GM12878 (cell line): ENCODE measurements around the gene APBA1. TPM values are rescaled to one million over a fixed set of nuclear protein-coding genes. Genes with fewer than 3 reads are reported as not detected.

Experiments used
- ATAC-seq: fragments of 200-7000 bp; cut with Tn5 transposase; 3 replicates; pipeline ENCODE4 v1.9.1; 2020; ENCODE audit warnings: mild to moderate bottlenecking, moderate library complexity
- BruUV-seq: library from RNA; stranded (reverse); fragments of 400-500 nt; replicated peaks from 2 replicates; lab custom pipeline; 2021; lab: Mats Ljungman, UMichigan
- CTCF ChIA-PET: fragments of 300-600 bp; sonication (Branson Sonifier 250); formaldehyde crosslinking; extraction: SDS; loops from one replicate; lab custom pipeline; 2021; ENCODE audit warnings: inconsistent platforms; lab: Yijun Ruan, JAX
- POLR2A ChIA-PET: fragments of 350-600 bp; formaldehyde crosslinking; extraction: SDS; loops from one replicate; lab custom pipeline; 2021; ENCODE audit warnings: inconsistent platforms; lab: Charles Lee
- RAD21 ChIA-PET: fragments of 300-600 bp; sonication (Branson Sonifier 250); formaldehyde crosslinking; loops from one replicate; lab custom pipeline; 2023; ENCODE audit warnings: antibody characterized with exemption; ENCODE audit not compliant: unreplicated experiment; lab: Charles Lee
- SMC1A ChIA-PET: fragments of 300-600 bp; sonication (Branson Sonifier 250); formaldehyde crosslinking; loops from one replicate; lab custom pipeline; 2023; ENCODE audit not compliant: unreplicated experiment, uncharacterized antibody; lab: Charles Lee
- DNase-seq: peaks from one replicate; pipeline ENCODE4 v3.0.0-alpha.2; 2011; ENCODE audit warnings: low read depth, low spot score
- FAIRE-seq: peaks from 3 replicates; lab custom pipeline; 2011; peaks lifted over from hg19 to GRCh38; lab: Jason Lieb, UNC
- H2AFZ ChIP-seq: 2 replicates; pipeline ENCODE4 v1.6.0; 2011; ENCODE audit warnings: low read depth, low read length, control low read depth; ENCODE audit not compliant: control insufficient read depth
- H3K27ac ChIP-seq: 2 replicates; pipeline ENCODE4 v1.5.1; 2011; ENCODE audit warnings: control low read depth; ENCODE audit not compliant: control insufficient read depth, insufficient read depth
- H3K27me3 ChIP-seq, 2 experiments: replicated peaks in 1 of 2; 2 replicates each; pipeline versions ENCODE4 v1.6.0 to v1.6.1; 2011; ENCODE audit warnings: low read length in 1 of 2; ENCODE audit not compliant: control insufficient read depth in 2 of 2, insufficient read depth in 2 of 2
- H3K36me3 ChIP-seq, 2 experiments: 2 replicates each; pipeline ENCODE4 v1.5.1; 2011; ENCODE audit warnings: low read length in 1 of 2; ENCODE audit not compliant: control insufficient read depth in 2 of 2, insufficient read depth in 2 of 2
- H3K4me1 ChIP-seq: 2 replicates; pipeline ENCODE4 v1.6.1; 2011; ENCODE audit warnings: mild to moderate bottlenecking, low read length, moderate library complexity, mixed read lengths; ENCODE audit not compliant: control insufficient read depth, insufficient read depth
- H3K4me2 ChIP-seq: 2 replicates; pipeline ENCODE4 v1.6.0; 2011; ENCODE audit warnings: control low read depth; ENCODE audit not compliant: control insufficient read depth, insufficient read depth
- H3K4me3 ChIP-seq: fragments of 200-600 bp; sonication (generic); 2 replicates; pipeline ENCODE4 v1.5.1; 2016
- H3K79me2 ChIP-seq: 2 replicates; pipeline ENCODE4 v1.6.0; 2011; ENCODE audit warnings: low read length; ENCODE audit not compliant: control insufficient read depth, insufficient read depth
- H3K9ac ChIP-seq: 2 replicates; pipeline ENCODE4 v1.8.0; 2011; ENCODE audit warnings: low read length, control low read depth, mixed read lengths; ENCODE audit not compliant: control insufficient read depth, insufficient read depth
- H3K9me3 ChIP-seq: replicated peaks from 3 replicates; pipeline ENCODE4 v1.5.1; 2011; ENCODE audit warnings: mild to moderate bottlenecking, low read length; ENCODE audit not compliant: control insufficient read depth, insufficient read depth
- H4K20me1 ChIP-seq: 2 replicates; pipeline ENCODE4 v1.6.0; 2011; ENCODE audit not compliant: control insufficient read depth, insufficient read depth
- ATF7 ChIP-seq: fragments of 450-650 bp; IDR thresholded peaks from 2 replicates; pipeline ENCODE4 v1.6.1; 2016; ENCODE audit warnings: low read depth, mild to moderate bottlenecking
- CBFB ChIP-seq: IDR thresholded peaks from 2 replicates; pipeline ENCODE4 v1.6.1; 2016; ENCODE audit warnings: antibody characterized with exemption, low read depth
- ETV6 ChIP-seq, 2 experiments: fragments of 450-650 bp in 1 of 2; IDR thresholded peaks in 1 of 2; conservative IDR thresholded peaks in 1 of 2; 2 replicates each; pipeline ENCODE4 v1.6.1; 2014; ENCODE audit warnings: antibody characterized with exemption in 1 of 2, borderline replicate concordance in 1 of 2, low read depth in 1 of 2, mild to moderate bottlenecking in 1 of 2, moderate library complexity in 1 of 2
- EZH2 ChIP-seq: IDR thresholded peaks from 2 replicates; pipeline ENCODE4 v1.6.1; 2012; ENCODE audit warnings: low read depth, mild to moderate bottlenecking, control low read depth, inconsistent platforms, low read length, borderline replicate concordance; ENCODE audit not compliant: control insufficient read depth
- IRF5 ChIP-seq: fragments of 450-650 bp; IDR thresholded peaks from 2 replicates; pipeline ENCODE4 v1.6.1; 2017; ENCODE audit warnings: borderline replicate concordance
- MEF2B ChIP-seq: fragments of 450-650 bp; IDR thresholded peaks from 2 replicates; pipeline ENCODE4 v1.6.1; 2018; ENCODE audit warnings: mild to moderate bottlenecking, moderate library complexity; ENCODE audit not compliant: partially characterized antibody, poor library complexity, severe bottlenecking
- NRF1 ChIP-seq: conservative IDR thresholded peaks from 2 replicates; pipeline ENCODE4 v1.6.1; 2011; ENCODE audit warnings: mild to moderate bottlenecking, low read depth, low read length, improper control_type of control experiment
- PAX5 ChIP-seq: IDR thresholded peaks from 2 replicates; pipeline ENCODE4 v1.6.1; 2011; ENCODE audit warnings: low read depth, low read length, borderline replicate concordance
- PAX8 ChIP-seq: fragments of 450-650 bp; IDR thresholded peaks from 2 replicates; pipeline ENCODE4 v1.6.1; 2017; ENCODE audit warnings: mild to moderate bottlenecking, moderate library complexity
- STAT1 ChIP-seq: fragments of 450-650 bp; conservative IDR thresholded peaks from 2 replicates; pipeline ENCODE4 v1.6.1; 2014; ENCODE audit warnings: antibody characterized with exemption, mild to moderate bottlenecking
- YBX1 ChIP-seq: fragments of 450-650 bp; IDR thresholded peaks from 2 replicates; pipeline ENCODE4 v1.6.1; 2016; ENCODE audit warnings: antibody characterized with exemption
- ZBTB4 ChIP-seq: fragments of 450-650 bp; formaldehyde crosslinking; IDR thresholded peaks from 2 replicates; pipeline ENCODE4 v1.4.0; 2022; ENCODE audit warnings: mild to moderate bottlenecking, moderate library complexity
- WGBS: methylation state at CpG from one replicate; pipeline ENCODE4 v1.1.6; 2016; ENCODE audit warnings: low lambda C conversion rate; ENCODE audit not compliant: insufficient replicate concordance, insufficient coverage; ENCODE audit errors: missing lambda C conversion rate; 5-methylcytosine and 5-hydroxymethylcytosine counted together
- in situ Hi-C: fragments of 300-500 bp; cut with MboI; formaldehyde crosslinking; loops from 9 replicates; pipeline ENCODE4 v1.14.3; 2018; ENCODE audit warnings: mixed read lengths
- intact Hi-C: fragments of 100-400 bp; cut with micrococcal nuclease; formaldehyde crosslinking; loops from one replicate; pipeline ENCODE4 v1.14.2; 2022; ENCODE audit not compliant: unreplicated experiment
- polyA plus RNA-seq, 11 experiments: library from polyadenylated mRNA; depleted of rRNA in 4 of 11; unstranded in 6 of 11; stranded (reverse) in 5 of 11; fragments of >200 nt; fragmentation: Nextera tagmentation in 4 of 11; fragmentation: Illumina TruSeq in 1 of 11; extraction: Ambion mirVana in 4 of 11; extraction: Trizol in 1 of 11; gene quantifications; 1 replicate in 1 of 11; 2 replicates in 10 of 11; pipeline versions ENCODE4 v1.2.1 to v1.2.3, GENCODE V29; 2011 to 2016; ENCODE audit warnings: inconsistent platforms in 2 of 11, missing spikeins in 2 of 11, low read depth in 1 of 11
- total RNA-seq, 4 experiments: library from RNA; depleted of rRNA in 3 of 4; stranded (reverse); fragments of >200 nt in 3 of 4; fragmentation: Illumina TruSeq in 1 of 4; extraction: Trizol in 1 of 4; gene quantifications; 2 replicates each; pipeline versions ENCODE4 v1.2.1 to v1.2.3, GENCODE V29; 2013 to 2021
- TF ChIP-seq, protein P1 (sequence below): IDR thresholded peaks from 2 replicates; pipeline ENCODE4 v1.6.1; 2011; ENCODE audit warnings: mild to moderate bottlenecking, low read depth, low read length, moderate library complexity; ENCODE audit not compliant: insufficient replicate concordance

Gene APBA1
- total and polyA plus RNA-seq, 10 of the 15 experiments (the other 5 are each of a cell fraction or from before 2014, with no cell fraction given): 0.01 to 1.3 (median 0.05) TPM; not detected in 7

DNA sequence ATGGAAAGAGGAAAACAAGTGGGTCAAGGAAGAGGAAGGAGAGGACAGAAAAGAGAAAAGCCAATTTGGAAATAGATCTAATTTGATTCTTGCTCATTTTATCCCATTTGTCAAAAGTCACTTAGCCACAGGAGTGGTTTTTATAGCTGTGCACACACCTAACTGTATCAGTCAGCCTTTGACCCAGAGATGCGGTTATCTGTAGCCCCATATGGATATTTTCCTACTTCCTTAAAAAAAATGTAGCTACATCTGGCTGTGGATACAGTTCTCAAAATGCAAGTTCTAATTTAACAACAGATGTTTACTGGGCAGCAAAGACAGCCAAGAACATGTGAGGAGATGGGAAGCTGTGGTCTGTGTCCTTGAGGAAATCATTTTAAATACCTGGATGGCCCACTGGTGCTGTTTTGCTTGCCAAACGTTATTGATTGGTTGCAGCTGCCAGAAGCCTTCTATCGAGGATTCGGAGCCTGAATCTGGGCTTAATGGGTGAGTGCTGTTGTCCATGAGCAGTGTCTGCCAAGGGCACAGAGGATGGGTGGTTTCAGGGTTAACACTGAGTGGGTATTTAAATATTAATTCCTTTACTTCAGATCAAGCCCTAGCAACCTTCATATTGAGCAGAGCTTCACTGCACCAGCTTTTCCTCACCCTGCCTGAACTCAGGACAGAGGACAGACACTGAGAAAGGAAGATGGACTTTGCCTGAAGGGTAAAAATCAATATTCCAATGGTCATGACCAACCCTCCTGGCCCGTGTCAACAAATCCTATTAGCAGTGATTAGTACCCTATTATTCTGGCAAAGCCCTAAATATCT, 92.2 kb downstream of the APBA1 start:
- in situ Hi-C loops: no loop called here
- Histone ChIP-seq H2AFZ (no peak overlapping the region), H3K4me2 (no peak overlapping the region), H3K4me3 (no peak overlapping the region), H4K20me1 (no peaks in the 10 kb centered on the region), H3K9me3 (no peaks in the 10 kb centered on the region), H3K9ac (no peak overlapping the region), H3K36me3 (no peaks in the 10 kb centered on the region), H3K27me3 (no peaks in the 10 kb centered on the region), H3K79me2 (no peaks in the 10 kb centered on the region), H3K4me1 (no peaks in the 10 kb centered on the region), H3K27ac (no peak overlapping the region)
- TF ChIP-seq, protein P1, sequence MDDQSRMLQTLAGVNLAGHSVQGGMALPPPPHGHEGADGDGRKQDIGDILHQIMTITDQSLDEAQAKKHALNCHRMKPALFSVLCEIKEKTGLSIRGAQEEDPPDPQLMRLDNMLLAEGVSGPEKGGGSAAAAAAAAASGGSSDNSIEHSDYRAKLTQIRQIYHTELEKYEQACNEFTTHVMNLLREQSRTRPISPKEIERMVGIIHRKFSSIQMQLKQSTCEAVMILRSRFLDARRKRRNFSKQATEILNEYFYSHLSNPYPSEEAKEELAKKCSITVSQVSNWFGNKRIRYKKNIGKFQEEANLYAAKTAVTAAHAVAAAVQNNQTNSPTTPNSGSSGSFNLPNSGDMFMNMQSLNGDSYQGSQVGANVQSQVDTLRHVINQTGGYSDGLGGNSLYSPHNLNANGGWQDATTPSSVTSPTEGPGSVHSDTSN: no peak
- TF ChIP-seq PAX8 (no peak), PAX5 (no peak), IRF5 (no peak), ATF7 (no peak), CBFB (no peak), ETV6 (conservative IDR thresholded peaks at IDR 0.05 in 1 of 2, IDR thresholded peaks at IDR 0.05 in 1 of 2; ENCODE audit: borderline replicate concordance in 1 of 2, low read depth in 1 of 2) (no peak), YBX1 (no peak), STAT1 (no peak), MEF2B (no peak), EZH2 (no peak), NRF1 (no peak), ZBTB4 (CRISPR knock-in tag) (no peak)
- ChIA-PET POLR2A (no interaction called here), SMC1A (no interaction called here), RAD21 (no interaction called here), CTCF (no interaction called here)
- 21% methylated on average over 5 of the region's 5 CpGs for WGBS
- no peak for ATAC-seq
- no peak for DNase-seq
- intact Hi-C loops: no loop called here
- no peak for FAIRE-seq
- no TSS peak for BruUV-seq
